ENCODE data around the gene ST7L. TPM values are rescaled to one million over a fixed set of nuclear protein-coding genes. Genes with fewer than 3 reads are reported as not detected.

ST7L gene
- total and polyA plus RNA-seq, 8 donors = 9.0 to 16.9 (median 11.2) TPM

- ATAC-seq (no peak), FAIRE-seq (no peak), DNase-seq (no peak)
- Histone ChIP-seq H3K9me3 (no peaks in the 10 kb centered on the region), H3K27me3 (no peaks in the 10 kb centered on the region), H3K27ac (no peak overlapping the region), H3K4me3 (no peak overlapping the region), H3K36me3 (peaks cover 0 to 9% (median 0%) of the 10 kb centered on the region in 3 donors), H3K4me1 (no peaks in the 10 kb centered on the region)
- WGBS, 2 donors = 50 to 73% methylated on average over 1 of the region's 1 CpG
- no peak for TF ChIP-seq CTCF (IDR thresholded peaks at IDR 0.05)
- intact Hi-C loops (cut with DNase I) = no loop called here
These were observed 78.6 kb downstream of the ST7L start for GRCh38 chr1:112540226-112540794.

GRCh38 chr1:112538883-112539282, 80.1 kb downstream of the ST7L start:
- DNase-seq (no peak), ATAC-seq (no peak), FAIRE-seq (no peak)
- no peaks in the 10 kb centered on the region for H3K4me1 ChIP-seq
- H3K36me3 ChIP-seq = peaks cover 0 to 9% (median 0%) of the 10 kb centered on the region in 3 donors
- H3K4me3 ChIP-seq = no peak overlapping the region
- no peaks in the 10 kb centered on the region for H3K27me3 ChIP-seq
- WGBS, 2 donors = 81 to 95% methylated on average over 3 of the region's 3 CpGs
- H3K9me3 ChIP-seq = no peaks in the 10 kb centered on the region
- no peak for TF ChIP-seq CTCF (IDR thresholded peaks at IDR 0.05)
- intact Hi-C loops (cut with DNase I) = no loop called here
- H3K27ac ChIP-seq = no peak overlapping the region

- no peak for FAIRE-seq
- no peak for TF ChIP-seq CTCF (IDR thresholded peaks at IDR 0.05)
- intact Hi-C loops (cut with DNase I) = no loop called here
- no peaks in the 10 kb centered on the region for H3K9me3 ChIP-seq
- H3K36me3 ChIP-seq = peaks cover 0 to 9% (median 0%) of the 10 kb centered on the region in 3 donors
- no peaks in the 10 kb centered on the region for H3K4me1 ChIP-seq
- H3K4me3 ChIP-seq = no peak overlapping the region
- H3K27me3 ChIP-seq = no peaks in the 10 kb centered on the region
- H3K27ac ChIP-seq = no peak overlapping the region
- ATAC-seq = no peak
- DNase-seq = no peak
These were observed 81.5 kb downstream of the ST7L start for GRCh38 chr1:112537456-112537855.

- Histone ChIP-seq H3K27ac (no peak overlapping the region), H3K9me3 (no peaks in the 10 kb centered on the region), H3K4me1 (no peaks in the 10 kb centered on the region), H3K27me3 (no peaks in the 10 kb centered on the region), H3K4me3 (no peak overlapping the region), H3K36me3 (peaks cover 0 to 3% (median 0%) of the 10 kb centered on the region in 3 donors)
- WGBS, 2 donors = 64 to 73% methylated on average over 2 of the region's 2 CpGs
- no peak for FAIRE-seq
- intact Hi-C loops (cut with DNase I) = no loop called here
- TF ChIP-seq CTCF (IDR thresholded peaks at IDR 0.05) = no peak
- DNase-seq = no peak
- no peak for ATAC-seq
These were observed 82.4 kb downstream of the ST7L start for GRCh38 chr1:112536561-112536960.

- no peaks in the 10 kb centered on the region for H3K36me3 ChIP-seq
- 94 to 96% methylated on average over 6 of the region's 6 CpGs for WGBS, 2 donors
- H3K4me1 ChIP-seq = no peaks in the 10 kb centered on the region
- no peak for DNase-seq
- intact Hi-C loops (cut with DNase I) = no loop called here
- FAIRE-seq = no peak
- no peaks in the 10 kb centered on the region for H3K27me3 ChIP-seq
- TF ChIP-seq CTCF (IDR thresholded peaks at IDR 0.05) = no peak
- no peak for ATAC-seq
- H3K4me3 ChIP-seq = no peak overlapping the region
- H3K9me3 ChIP-seq = no peaks in the 10 kb centered on the region
- no peak overlapping the region for H3K27ac ChIP-seq
These were observed 85.9 kb downstream of the ST7L start for GRCh38 chr1:112533029-112533428.

All from pancreas (tissue), 10 donors.